Measurements from ENCODE around the gene PTCH1. TPM values are rescaled to one million over a fixed set of nuclear protein-coding genes. Genes with fewer than 3 reads are reported as not detected.

PTCH1 gene
- total RNA-seq, 1 donor from 2014 or later = 24.1 TPM

DNA sequence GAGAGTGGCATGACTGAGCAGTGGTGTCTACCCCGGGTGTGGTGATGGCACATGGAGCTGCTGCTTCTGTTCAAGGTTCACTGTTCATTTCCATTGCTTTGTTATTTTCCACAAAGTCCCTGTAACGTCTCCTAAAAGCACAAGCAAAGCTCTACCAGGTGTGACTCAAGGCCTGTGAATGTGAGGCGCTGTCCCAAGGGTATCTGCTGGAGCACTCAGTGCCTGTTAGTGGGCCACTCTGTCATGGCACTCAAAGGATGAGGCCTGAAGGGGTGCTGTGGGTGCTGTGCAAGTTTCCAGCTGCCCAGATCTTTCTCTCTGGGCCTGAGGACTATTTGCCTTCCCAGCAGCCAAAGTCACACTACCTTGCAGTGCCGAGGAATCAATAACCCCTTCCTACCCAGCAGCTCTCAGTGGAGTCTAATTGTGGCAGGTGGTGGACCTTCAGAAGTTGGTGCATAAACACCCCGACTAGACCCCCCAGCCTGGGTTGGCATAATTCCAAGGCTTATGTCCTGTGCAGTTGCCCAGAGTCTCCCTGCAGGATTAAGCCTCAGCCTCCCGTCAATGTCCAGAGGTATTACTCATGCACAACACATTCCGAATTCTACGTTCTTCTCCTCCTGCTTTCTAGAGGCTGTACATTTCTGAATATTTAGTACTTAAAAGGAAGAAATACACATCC lies 17.4 kb upstream of the PTCH1 start:
- Mint-ChIP-seq H3K27me3 (ENCODE audit: unreplicated experiment) (no peaks in the 10 kb centered on the region), H3K4me3 (ENCODE audit: unreplicated experiment) (no peak overlapping the region), H3K4me1 (ENCODE audit: unreplicated experiment) (no peaks in the 10 kb centered on the region), H3K9me3 (ENCODE audit: unreplicated experiment) (no peaks in the 10 kb centered on the region), H3K27ac (ENCODE audit: unreplicated experiment) (no peak overlapping the region), H3K36me3 (ENCODE audit: low read depth, unreplicated experiment) (no peaks in the 10 kb centered on the region)
- no peak for DNase-seq (ENCODE audit: low spot score)
- TF ChIP-seq, protein P1, sequence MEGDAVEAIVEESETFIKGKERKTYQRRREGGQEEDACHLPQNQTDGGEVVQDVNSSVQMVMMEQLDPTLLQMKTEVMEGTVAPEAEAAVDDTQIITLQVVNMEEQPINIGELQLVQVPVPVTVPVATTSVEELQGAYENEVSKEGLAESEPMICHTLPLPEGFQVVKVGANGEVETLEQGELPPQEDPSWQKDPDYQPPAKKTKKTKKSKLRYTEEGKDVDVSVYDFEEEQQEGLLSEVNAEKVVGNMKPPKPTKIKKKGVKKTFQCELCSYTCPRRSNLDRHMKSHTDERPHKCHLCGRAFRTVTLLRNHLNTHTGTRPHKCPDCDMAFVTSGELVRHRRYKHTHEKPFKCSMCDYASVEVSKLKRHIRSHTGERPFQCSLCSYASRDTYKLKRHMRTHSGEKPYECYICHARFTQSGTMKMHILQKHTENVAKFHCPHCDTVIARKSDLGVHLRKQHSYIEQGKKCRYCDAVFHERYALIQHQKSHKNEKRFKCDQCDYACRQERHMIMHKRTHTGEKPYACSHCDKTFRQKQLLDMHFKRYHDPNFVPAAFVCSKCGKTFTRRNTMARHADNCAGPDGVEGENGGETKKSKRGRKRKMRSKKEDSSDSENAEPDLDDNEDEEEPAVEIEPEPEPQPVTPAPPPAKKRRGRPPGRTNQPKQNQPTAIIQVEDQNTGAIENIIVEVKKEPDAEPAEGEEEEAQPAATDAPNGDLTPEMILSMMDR (IDR thresholded peaks at IDR 0.05; ENCODE audit: unreplicated experiment) = no peak

DNA sequence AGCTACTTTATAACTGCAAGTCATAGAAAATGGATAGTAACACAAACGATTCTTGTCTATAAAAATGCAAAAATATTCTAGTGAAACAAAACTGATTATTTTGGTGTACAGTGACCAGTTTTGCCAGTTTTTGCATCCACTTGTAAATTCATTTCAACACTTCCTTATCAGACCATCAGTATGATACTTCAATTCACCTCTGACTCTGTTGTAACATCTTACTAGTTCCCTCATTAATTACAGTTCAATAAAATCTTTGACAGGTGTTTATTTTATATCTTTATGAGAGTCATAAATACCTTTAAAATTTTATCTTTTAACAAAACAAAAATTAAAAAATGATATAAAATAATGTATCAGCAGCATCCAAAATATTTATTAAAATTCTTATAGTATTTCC lies 13.1 kb upstream of the PTCH1 start:
- no peaks in the 10 kb centered on the region for H3K9me3 Mint-ChIP-seq (ENCODE audit: unreplicated experiment)
- no peak overlapping the region for H3K27ac Mint-ChIP-seq (ENCODE audit: unreplicated experiment)
- no peaks in the 10 kb centered on the region for H3K4me1 Mint-ChIP-seq (ENCODE audit: unreplicated experiment)
- peaks cover 4% of the 10 kb centered on the region for H3K27me3 Mint-ChIP-seq (ENCODE audit: unreplicated experiment)
- TF ChIP-seq, protein P1 (IDR thresholded peaks at IDR 0.05; ENCODE audit: unreplicated experiment) = no peak
- no peak for DNase-seq (ENCODE audit: low spot score)
- H3K4me3 Mint-ChIP-seq (ENCODE audit: unreplicated experiment) = no peak overlapping the region
- no peaks in the 10 kb centered on the region for H3K36me3 Mint-ChIP-seq (ENCODE audit: low read depth, unreplicated experiment)

DNA sequence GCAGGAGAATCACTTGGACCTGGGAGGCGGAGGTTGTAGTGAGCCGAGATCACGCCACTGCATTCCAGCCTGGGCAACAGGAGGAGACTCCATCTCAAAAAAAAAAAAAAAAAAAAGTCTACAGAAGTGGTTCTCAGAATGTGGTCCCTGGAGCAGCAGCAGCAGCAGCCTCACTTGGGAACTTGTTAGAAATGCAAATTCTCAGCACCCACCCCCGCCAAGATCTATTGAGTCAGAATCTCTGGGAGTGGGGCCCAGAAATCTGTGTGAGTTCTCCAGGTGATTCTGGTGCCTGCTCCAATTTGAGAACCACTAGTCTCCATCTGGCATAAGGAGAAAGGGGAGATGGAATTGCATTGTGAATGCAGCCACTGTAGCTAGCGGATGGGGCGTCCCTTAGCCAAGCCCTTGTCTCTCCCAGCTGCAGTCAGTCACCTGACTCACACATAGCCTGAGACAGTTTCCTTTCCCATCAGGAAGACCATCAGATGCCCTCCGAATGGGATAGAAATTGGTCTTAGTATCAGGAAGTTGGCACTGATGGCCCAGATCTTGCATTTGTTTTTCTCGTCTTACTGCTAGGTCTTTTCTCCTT lies 12.2 kb upstream of the PTCH1 start:
- Mint-ChIP-seq H3K4me3 (ENCODE audit: unreplicated experiment) (no peak overlapping the region), H3K27me3 (ENCODE audit: unreplicated experiment) (peaks cover 4% of the 10 kb centered on the region), H3K27ac (ENCODE audit: unreplicated experiment) (no peak overlapping the region), H3K4me1 (ENCODE audit: unreplicated experiment) (no peaks in the 10 kb centered on the region), H3K36me3 (ENCODE audit: low read depth, unreplicated experiment) (no peaks in the 10 kb centered on the region), H3K9me3 (ENCODE audit: unreplicated experiment) (no peaks in the 10 kb centered on the region)
- no peak for DNase-seq (ENCODE audit: low spot score)
- TF ChIP-seq, protein P1 (IDR thresholded peaks at IDR 0.05; ENCODE audit: unreplicated experiment) = no peak

DNA sequence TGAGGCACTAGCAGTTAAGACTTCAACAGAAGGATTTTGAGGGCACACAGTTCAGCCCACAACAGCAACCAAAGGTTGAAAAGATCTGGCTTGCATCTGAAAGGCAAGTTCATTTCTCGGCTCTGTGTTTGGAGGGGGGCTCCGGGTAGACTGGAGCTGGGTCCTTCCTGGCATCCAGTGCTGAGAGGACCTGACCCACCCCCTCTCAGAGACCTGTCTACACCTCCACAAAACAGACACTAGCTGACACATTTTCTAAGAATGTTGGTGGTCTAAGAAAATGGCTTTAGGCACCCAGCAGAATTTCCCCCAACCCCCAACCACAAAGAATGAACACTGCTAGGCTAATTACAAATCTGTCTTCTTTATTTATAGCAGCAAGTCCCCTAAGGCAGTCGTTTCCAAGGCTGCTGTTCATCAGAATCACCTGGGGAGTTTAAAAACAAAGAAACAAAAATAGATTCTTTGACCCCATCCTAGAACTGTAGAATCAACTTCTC lies 6.2 kb upstream of the PTCH1 start:
- no peak for DNase-seq (ENCODE audit: low spot score)
- H3K36me3 Mint-ChIP-seq (ENCODE audit: low read depth, unreplicated experiment) = peaks cover 5% of the 10 kb centered on the region
- H3K27me3 Mint-ChIP-seq (ENCODE audit: unreplicated experiment) = peaks cover 3% of the 10 kb centered on the region
- TF ChIP-seq, protein P1 (IDR thresholded peaks at IDR 0.05; ENCODE audit: unreplicated experiment) = no peak
- no peaks in the 10 kb centered on the region for H3K9me3 Mint-ChIP-seq (ENCODE audit: unreplicated experiment)
- peaks cover 3% of the 10 kb centered on the region for H3K4me1 Mint-ChIP-seq (ENCODE audit: unreplicated experiment)
- H3K27ac Mint-ChIP-seq (ENCODE audit: unreplicated experiment) = no peak overlapping the region
- H3K4me3 Mint-ChIP-seq (ENCODE audit: unreplicated experiment) = no peak overlapping the region

DNA sequence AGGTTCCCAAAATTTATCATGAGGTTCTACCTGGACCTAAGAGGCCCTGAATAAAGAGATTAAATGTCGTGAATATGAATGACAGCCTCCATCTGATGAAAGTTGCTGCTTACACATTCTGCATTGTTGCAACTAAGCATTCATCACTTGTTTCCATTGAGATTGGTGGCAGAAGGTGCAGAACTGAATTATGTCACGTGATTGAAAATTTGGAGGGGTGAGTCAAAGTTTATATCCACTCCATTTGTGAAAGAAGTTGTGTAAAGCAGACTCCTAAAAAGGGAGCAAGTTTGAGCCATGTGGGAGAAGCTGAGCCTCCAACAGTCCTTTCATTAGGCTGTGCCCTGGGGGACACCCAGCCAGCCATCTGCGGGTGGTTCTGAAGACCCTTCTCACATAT lies 4.9 kb upstream of the PTCH1 start:
- H3K4me1 Mint-ChIP-seq (ENCODE audit: unreplicated experiment) = peaks cover 7% of the 10 kb centered on the region
- peaks cover 5% of the 10 kb centered on the region for H3K36me3 Mint-ChIP-seq (ENCODE audit: low read depth, unreplicated experiment)
- no peaks in the 10 kb centered on the region for H3K9me3 Mint-ChIP-seq (ENCODE audit: unreplicated experiment)
- no peak for DNase-seq (ENCODE audit: low spot score)
- H3K4me3 Mint-ChIP-seq (ENCODE audit: unreplicated experiment) = peak overlapping the region; percentile 1
- TF ChIP-seq, protein P1 (IDR thresholded peaks at IDR 0.05; ENCODE audit: unreplicated experiment) = no peak
- H3K27me3 Mint-ChIP-seq (ENCODE audit: unreplicated experiment) = peaks cover 3% of the 10 kb centered on the region
- H3K27ac Mint-ChIP-seq (ENCODE audit: unreplicated experiment) = no peak overlapping the region
